Esophagus squamous epithelium (tissue), 4 donors: ENCODE measurements around the gene POLR2E.

Experiments
- CTCF ChIP-seq, 6 experiments: fragments of 450-650 bp in 4 of 6; fragments of 200-600 bp in 2 of 6; sonication (generic) in 2 of 6; IDR thresholded peaks; one replicate each; pipeline ENCODE4 v1.5.1; 2016 to 2019; ENCODE audit warnings: antibody characterized with exemption in 6 of 6, mild to moderate bottlenecking in 4 of 6, moderate library complexity in 4 of 6
- POLR2A ChIP-seq, 4 donors: fragments of 450-650 bp; IDR thresholded peaks; one replicate each; pipeline ENCODE4 v1.6.1; 2017; ENCODE audit warnings: antibody characterized with exemption in 4 of 4, mild to moderate bottlenecking in 4 of 4, moderate library complexity in 3 of 4

GRCh38 chr19:1138121-1138520 is 42.9 kb upstream of the POLR2E start:
- TF ChIP-seq CTCF (IDR thresholded peaks at IDR 0.05) (no peak), POLR2A (IDR thresholded peaks at IDR 0.05) (no peak)
